ENCODE data around the gene YTHDC1. TPM values are rescaled to one million over a fixed set of nuclear protein-coding genes. Genes with fewer than 3 reads are reported as not detected.

The YTHDC1 gene
- total and polyA plus RNA-seq, 4 donors: 85.4 to 101 (median 89.6) TPM

- Histone ChIP-seq H3K4me3 (ENCODE audit: low read depth, low read length) (no peak overlapping the region), H3K9me3 (ENCODE audit: control insufficient read depth, insufficient read depth, low read length) (no peaks in the 10 kb centered on the region), H3K27ac (ENCODE audit: low read depth, low read length) (no peak overlapping the region), H3K27me3 (ENCODE audit: control insufficient read depth, insufficient read depth, low read length) (no peaks in the 10 kb centered on the region), H3K36me3 (ENCODE audit: control insufficient read depth, insufficient read depth, low read length) (no peaks in the 10 kb centered on the region), H3K4me1 (ENCODE audit: control insufficient read depth, insufficient read depth, low read length) (no peaks in the 10 kb centered on the region)
- no peak for DNase-seq (ENCODE audit: low read depth in 4 of 6, low spot score in 6 of 6)
- WGBS (ENCODE audit: insufficient coverage): 81% methylated on average over 2 of the region's 3 CpGs
Observed at GRCh38 chr4:68361146-68361589, 11.3 kb upstream of the YTHDC1 start.

DNA sequence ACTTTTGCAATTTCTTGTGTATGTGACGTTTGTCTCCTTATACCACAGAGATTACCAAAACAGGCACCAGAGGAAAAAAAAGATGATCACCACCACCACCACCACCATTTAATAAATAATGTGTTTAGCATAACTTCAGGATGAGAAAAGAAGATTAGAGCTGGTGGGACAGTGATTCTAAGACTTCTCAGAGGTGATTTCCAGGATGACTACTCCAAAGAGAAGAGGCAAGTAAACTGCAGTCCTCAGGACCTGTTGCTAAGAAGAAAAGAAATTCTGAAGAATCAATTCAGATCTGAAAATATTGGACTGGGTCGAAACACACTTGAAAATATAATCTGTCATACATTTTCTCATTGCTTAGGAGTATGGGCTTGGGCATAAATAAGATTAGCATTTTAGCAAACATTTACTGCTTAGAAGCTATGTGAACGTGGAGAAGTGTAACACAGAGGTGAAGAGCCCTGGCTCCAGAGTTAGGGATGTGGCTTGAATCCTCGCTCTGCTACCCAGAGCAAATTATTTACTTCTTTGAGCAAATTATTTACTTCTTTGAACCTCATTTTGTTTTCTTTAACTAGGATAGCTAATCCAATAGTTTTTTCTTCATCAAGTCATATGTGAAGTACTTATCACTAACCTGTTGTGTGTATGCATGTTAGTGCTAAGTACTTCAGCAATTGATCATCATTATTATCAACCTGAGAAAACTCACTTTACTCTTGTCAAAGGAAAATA, 10.5 kb upstream of the YTHDC1 start:
- DNase-seq (ENCODE audit: low read depth in 4 of 6, low spot score in 6 of 6): no peak
- no peaks in the 10 kb centered on the region for H3K9me3 ChIP-seq (ENCODE audit: control insufficient read depth, insufficient read depth, low read length)
- no peaks in the 10 kb centered on the region for H3K27me3 ChIP-seq (ENCODE audit: control insufficient read depth, insufficient read depth, low read length)
- WGBS (ENCODE audit: insufficient coverage): no CpG with 5 or more reads among the region's 4 CpGs
- no peak overlapping the region for H3K27ac ChIP-seq (ENCODE audit: low read depth, low read length)
- no peaks in the 10 kb centered on the region for H3K36me3 ChIP-seq (ENCODE audit: control insufficient read depth, insufficient read depth, low read length)
- H3K4me1 ChIP-seq (ENCODE audit: control insufficient read depth, insufficient read depth, low read length): no peaks in the 10 kb centered on the region
- no peak overlapping the region for H3K4me3 ChIP-seq (ENCODE audit: low read depth, low read length)

DNA sequence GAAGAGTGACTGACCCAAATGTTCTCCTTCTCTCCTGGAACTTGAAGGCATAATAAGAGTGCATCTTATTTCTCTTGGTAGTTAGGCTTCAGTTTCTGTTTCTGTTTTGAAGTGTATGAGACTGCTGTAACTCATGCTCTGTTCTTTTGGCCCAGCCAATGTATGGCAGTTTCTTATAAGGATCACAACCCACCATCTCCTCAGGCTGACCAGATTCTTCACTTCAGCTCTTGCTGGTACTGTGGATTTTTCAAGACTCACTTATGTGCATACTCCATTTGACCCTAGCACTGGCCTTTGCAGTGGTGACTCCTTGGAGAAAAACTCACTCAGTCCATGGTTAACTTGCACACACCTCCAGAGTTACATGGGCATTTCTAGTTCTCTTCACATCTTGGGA, 9.6 kb upstream of the YTHDC1 start:
- Histone ChIP-seq H3K27me3 (ENCODE audit: control insufficient read depth, insufficient read depth, low read length) (no peaks in the 10 kb centered on the region), H3K4me3 (ENCODE audit: low read depth, low read length) (no peak overlapping the region), H3K9me3 (ENCODE audit: control insufficient read depth, insufficient read depth, low read length) (no peaks in the 10 kb centered on the region), H3K4me1 (ENCODE audit: control insufficient read depth, insufficient read depth, low read length) (no peaks in the 10 kb centered on the region), H3K36me3 (ENCODE audit: control insufficient read depth, insufficient read depth, low read length) (no peaks in the 10 kb centered on the region), H3K27ac (ENCODE audit: low read depth, low read length) (no peak overlapping the region)
- DNase-seq (ENCODE audit: low read depth in 4 of 6, low spot score in 6 of 6): no peak

DNA sequence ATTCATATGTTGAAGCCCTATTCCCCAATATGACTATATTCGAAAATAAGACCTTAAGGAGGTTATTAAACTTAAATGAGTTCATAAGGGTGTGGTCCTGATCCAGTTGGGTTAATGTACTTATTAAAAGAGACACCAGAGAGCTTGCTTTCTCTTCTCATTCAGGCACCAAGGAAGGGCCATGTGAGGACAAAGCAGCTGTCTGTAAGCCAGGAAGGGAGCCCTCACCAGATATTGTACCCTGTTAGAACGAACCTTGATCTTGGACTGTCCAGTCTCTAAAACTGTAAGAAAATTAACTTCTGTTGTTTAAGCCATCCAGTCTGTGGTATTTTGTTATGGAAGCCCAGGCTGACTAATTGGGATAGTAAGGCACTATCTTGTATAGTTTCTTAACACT, 9.1 kb upstream of the YTHDC1 start:
- Histone ChIP-seq H3K4me3 (ENCODE audit: low read depth, low read length) (no peak overlapping the region), H3K4me1 (ENCODE audit: control insufficient read depth, insufficient read depth, low read length) (no peaks in the 10 kb centered on the region), H3K27ac (ENCODE audit: low read depth, low read length) (no peak overlapping the region), H3K27me3 (ENCODE audit: control insufficient read depth, insufficient read depth, low read length) (no peaks in the 10 kb centered on the region), H3K9me3 (ENCODE audit: control insufficient read depth, insufficient read depth, low read length) (no peaks in the 10 kb centered on the region), H3K36me3 (ENCODE audit: control insufficient read depth, insufficient read depth, low read length) (no peaks in the 10 kb centered on the region)
- no CpG with 5 or more reads among the region's 2 CpGs for WGBS (ENCODE audit: insufficient coverage)
- no peak for DNase-seq (ENCODE audit: low read depth in 4 of 6, low spot score in 6 of 6)

DNA sequence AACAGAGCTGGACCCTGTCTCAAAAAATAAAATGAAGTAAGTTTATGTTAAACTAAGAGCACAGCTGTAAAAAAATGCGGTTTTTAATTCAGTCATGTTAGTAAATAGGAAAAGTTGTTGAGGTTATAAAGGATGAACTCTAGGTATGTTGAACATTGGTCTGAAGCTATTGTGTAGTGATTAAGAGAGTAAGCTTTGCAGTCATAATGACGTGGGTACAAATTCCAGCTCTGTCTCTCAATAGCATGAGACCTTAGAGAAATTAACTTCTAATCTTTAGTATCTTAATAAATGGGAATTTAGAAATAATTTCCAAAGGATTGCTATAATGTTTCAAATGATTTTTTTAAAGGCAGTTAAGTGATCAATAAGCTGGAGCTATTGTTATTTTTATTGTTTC, 2.9 kb upstream of the YTHDC1 start:
- H3K27me3 ChIP-seq (ENCODE audit: control insufficient read depth, insufficient read depth, low read length): no peaks in the 10 kb centered on the region
- no peak for DNase-seq (ENCODE audit: low read depth in 4 of 6, low spot score in 6 of 6)
- no peaks in the 10 kb centered on the region for H3K36me3 ChIP-seq (ENCODE audit: control insufficient read depth, insufficient read depth, low read length)
- 100% methylated on average over 1 of the region's 2 CpGs for WGBS (ENCODE audit: insufficient coverage)
- no peaks in the 10 kb centered on the region for H3K9me3 ChIP-seq (ENCODE audit: control insufficient read depth, insufficient read depth, low read length)
- no peak overlapping the region for H3K4me3 ChIP-seq (ENCODE audit: low read depth, low read length)
- H3K27ac ChIP-seq (ENCODE audit: low read depth, low read length): no peak overlapping the region
- no peaks in the 10 kb centered on the region for H3K4me1 ChIP-seq (ENCODE audit: control insufficient read depth, insufficient read depth, low read length)

GRCh38 chr4:68349279-68349648, 626 bp downstream of the YTHDC1 start:
- 0% methylated on average over 5 of the region's 14 CpGs for WGBS (ENCODE audit: insufficient coverage)
- H3K9me3 ChIP-seq (ENCODE audit: control insufficient read depth, insufficient read depth, low read length): no peaks in the 10 kb centered on the region
- no peaks in the 10 kb centered on the region for H3K36me3 ChIP-seq (ENCODE audit: control insufficient read depth, insufficient read depth, low read length)
- DNase-seq (ENCODE audit: low read depth in 4 of 6, low spot score in 6 of 6): peak in 4 of 6 donors; percentile 36 to 72 (median 60)
- peak overlapping the region; percentile 91 for H3K4me3 ChIP-seq (ENCODE audit: low read depth, low read length)
- no peaks in the 10 kb centered on the region for H3K4me1 ChIP-seq (ENCODE audit: control insufficient read depth, insufficient read depth, low read length)
- peak overlapping the region; percentile 99 for H3K27ac ChIP-seq (ENCODE audit: low read depth, low read length)
- no peaks in the 10 kb centered on the region for H3K27me3 ChIP-seq (ENCODE audit: control insufficient read depth, insufficient read depth, low read length)

DNA sequence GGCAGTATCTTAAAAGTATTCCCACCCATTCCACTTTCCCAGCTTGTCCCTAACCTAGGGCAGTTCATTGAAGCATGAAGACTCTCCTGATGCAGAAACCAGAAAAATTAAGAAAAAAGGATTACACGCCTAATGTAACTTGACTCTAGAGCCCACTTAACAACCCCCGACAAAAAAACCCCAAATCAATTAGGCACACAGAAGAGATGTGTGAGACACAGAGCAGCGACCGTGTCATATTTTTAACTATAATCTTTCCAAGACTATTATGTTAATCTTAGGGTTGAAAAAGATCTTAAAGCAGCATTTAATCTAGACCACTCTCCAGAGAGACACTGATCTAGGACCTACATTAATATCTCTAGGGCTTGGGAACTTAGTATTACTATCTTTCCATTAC, 1.3 kb downstream of the YTHDC1 start:
- Histone ChIP-seq H3K4me3 (ENCODE audit: low read depth, low read length) (peak overlapping the region; percentile 91), H3K27ac (ENCODE audit: low read depth, low read length) (peak overlapping the region; percentile 99), H3K36me3 (ENCODE audit: control insufficient read depth, insufficient read depth, low read length) (no peaks in the 10 kb centered on the region), H3K4me1 (ENCODE audit: control insufficient read depth, insufficient read depth, low read length) (no peaks in the 10 kb centered on the region), H3K9me3 (ENCODE audit: control insufficient read depth, insufficient read depth, low read length) (no peaks in the 10 kb centered on the region), H3K27me3 (ENCODE audit: control insufficient read depth, insufficient read depth, low read length) (no peaks in the 10 kb centered on the region)
- DNase-seq (ENCODE audit: low read depth in 4 of 6, low spot score in 6 of 6): peak in 2 of 6 donors; percentile 17 to 18
- no CpG with 5 or more reads among the region's 4 CpGs for WGBS (ENCODE audit: insufficient coverage)

- Histone ChIP-seq H3K36me3 (ENCODE audit: control insufficient read depth, insufficient read depth, low read length) (no peaks in the 10 kb centered on the region), H3K4me1 (ENCODE audit: control insufficient read depth, insufficient read depth, low read length) (no peaks in the 10 kb centered on the region), H3K9me3 (ENCODE audit: control insufficient read depth, insufficient read depth, low read length) (no peaks in the 10 kb centered on the region), H3K4me3 (ENCODE audit: low read depth, low read length) (peak overlapping the region; percentile 91), H3K27ac (ENCODE audit: low read depth, low read length) (no peak overlapping the region), H3K27me3 (ENCODE audit: control insufficient read depth, insufficient read depth, low read length) (no peaks in the 10 kb centered on the region)
- no CpG with 5 or more reads among the region's 5 CpGs for WGBS (ENCODE audit: insufficient coverage)
- no peak for DNase-seq (ENCODE audit: low read depth in 4 of 6, low spot score in 6 of 6)
Observed at GRCh38 chr4:68347845-68348244, 2.0 kb downstream of the YTHDC1 start.

GRCh38 chr4:68346461-68346860, 3.4 kb downstream of the YTHDC1 start:
- H3K4me1 ChIP-seq (ENCODE audit: control insufficient read depth, insufficient read depth, low read length): peaks cover 2% of the 10 kb centered on the region
- WGBS (ENCODE audit: insufficient coverage): no CpG with 5 or more reads among the region's 3 CpGs
- H3K4me3 ChIP-seq (ENCODE audit: low read depth, low read length): no peak overlapping the region
- no peaks in the 10 kb centered on the region for H3K9me3 ChIP-seq (ENCODE audit: control insufficient read depth, insufficient read depth, low read length)
- H3K36me3 ChIP-seq (ENCODE audit: control insufficient read depth, insufficient read depth, low read length): no peaks in the 10 kb centered on the region
- no peaks in the 10 kb centered on the region for H3K27me3 ChIP-seq (ENCODE audit: control insufficient read depth, insufficient read depth, low read length)
- DNase-seq (ENCODE audit: low read depth in 4 of 6, low spot score in 6 of 6): no peak
- no peak overlapping the region for H3K27ac ChIP-seq (ENCODE audit: low read depth, low read length)

DNA sequence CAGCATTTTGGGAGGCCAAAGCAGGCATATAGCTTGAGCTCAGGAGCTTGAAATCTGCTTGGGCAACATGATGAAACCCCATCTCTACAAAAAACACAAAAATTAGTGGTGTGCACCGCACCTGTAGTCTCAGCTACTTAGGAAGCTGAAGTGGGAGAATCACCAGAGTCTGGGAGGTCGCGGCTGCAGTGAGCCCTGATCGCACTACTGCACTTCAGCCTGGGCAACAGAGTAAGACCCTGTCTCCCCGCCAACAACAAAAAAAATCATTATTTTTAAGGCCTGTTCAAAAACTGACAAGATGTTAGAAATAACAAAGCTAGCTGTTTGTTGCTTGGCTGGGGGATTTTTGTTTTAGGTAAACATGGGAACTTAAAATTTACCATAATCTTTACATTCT, 5.1 kb downstream of the YTHDC1 start:
- Histone ChIP-seq H3K36me3 (ENCODE audit: control insufficient read depth, insufficient read depth, low read length) (no peaks in the 10 kb centered on the region), H3K27me3 (ENCODE audit: control insufficient read depth, insufficient read depth, low read length) (no peaks in the 10 kb centered on the region), H3K27ac (ENCODE audit: low read depth, low read length) (no peak overlapping the region), H3K4me3 (ENCODE audit: low read depth, low read length) (no peak overlapping the region), H3K9me3 (ENCODE audit: control insufficient read depth, insufficient read depth, low read length) (no peaks in the 10 kb centered on the region), H3K4me1 (ENCODE audit: control insufficient read depth, insufficient read depth, low read length) (peaks cover 2% of the 10 kb centered on the region)
- no peak for DNase-seq (ENCODE audit: low read depth in 4 of 6, low spot score in 6 of 6)
- no CpG with 5 or more reads among the region's 5 CpGs for WGBS (ENCODE audit: insufficient coverage)
